RWPE2 (cell line): ENCODE measurements around the gene PRDM5.
A peak's percentile ranks its signal among the peaks of the same experiment; 100 is the strongest.

Experiments
- ATAC-seq: fragments of 200-7000 bp; cut with Tn5 transposase; 3 replicates; pipeline ENCODE4 v1.9.1; 2021; ENCODE audit warnings: low read depth
- DNase-seq: peaks from one replicate; pipeline ENCODE4 v3.0.0-alpha.2; 2020; ENCODE audit warnings: low spot score
- H3K27ac ChIP-seq: fragments of 450-650 bp; 2 replicates; pipeline ENCODE4 v1.5.1; 2017; ENCODE audit warnings: mild to moderate bottlenecking; ENCODE audit not compliant: poor library complexity, severe bottlenecking
- H3K27me3 ChIP-seq: fragments of 250-450 bp; sonication (Bioruptor Pico); 2 replicates; pipeline ENCODE4 v1.5.1; 2021; ENCODE audit warnings: mild to moderate bottlenecking, moderate library complexity; ENCODE audit not compliant: insufficient read depth, poor library complexity, severe bottlenecking
- H3K36me3 ChIP-seq: fragments of 250-450 bp; sonication (Bioruptor Pico); 2 replicates; pipeline ENCODE4 v1.5.1; 2020; ENCODE audit warnings: low read depth, mild to moderate bottlenecking, moderate library complexity
- H3K4me1 ChIP-seq: fragments of 250-450 bp; sonication (Bioruptor Pico); 2 replicates; pipeline ENCODE4 v1.5.1; 2021; ENCODE audit warnings: mild to moderate bottlenecking, moderate library complexity; ENCODE audit not compliant: insufficient read depth, poor library complexity, severe bottlenecking
- H3K4me3 ChIP-seq: fragments of 250-450 bp; sonication (Bioruptor Pico); 2 replicates; pipeline ENCODE4 v1.5.1; 2021; ENCODE audit warnings: mild to moderate bottlenecking, moderate library complexity; ENCODE audit not compliant: severe bottlenecking
- H3K9me3 ChIP-seq: fragments of 250-450 bp; sonication (Bioruptor Pico); 2 replicates; pipeline ENCODE4 v1.5.1; 2021; ENCODE audit warnings: mild to moderate bottlenecking, moderate library complexity; ENCODE audit not compliant: severe bottlenecking
- TF ChIP-seq, protein P1 (sequence below): fragments of 450-650 bp; IDR thresholded peaks from one replicate; pipeline ENCODE4 v1.5.1; 2017; ENCODE audit warnings: mild to moderate bottlenecking, moderate library complexity; ENCODE audit not compliant: poor library complexity, severe bottlenecking

The PRDM5 gene

GRCh38 chr4:120814886-120815285 is 107.6 kb downstream of the PRDM5 start:
- ATAC-seq, result no peak
- H3K9me3 ChIP-seq, result no peaks in the 10 kb centered on the region
- H3K4me3 ChIP-seq, result no peak overlapping the region
- no peaks in the 10 kb centered on the region for H3K36me3 ChIP-seq
- no peaks in the 10 kb centered on the region for H3K4me1 ChIP-seq
- no peak for DNase-seq
- H3K27ac ChIP-seq, result no peak overlapping the region
- TF ChIP-seq, protein P1, sequence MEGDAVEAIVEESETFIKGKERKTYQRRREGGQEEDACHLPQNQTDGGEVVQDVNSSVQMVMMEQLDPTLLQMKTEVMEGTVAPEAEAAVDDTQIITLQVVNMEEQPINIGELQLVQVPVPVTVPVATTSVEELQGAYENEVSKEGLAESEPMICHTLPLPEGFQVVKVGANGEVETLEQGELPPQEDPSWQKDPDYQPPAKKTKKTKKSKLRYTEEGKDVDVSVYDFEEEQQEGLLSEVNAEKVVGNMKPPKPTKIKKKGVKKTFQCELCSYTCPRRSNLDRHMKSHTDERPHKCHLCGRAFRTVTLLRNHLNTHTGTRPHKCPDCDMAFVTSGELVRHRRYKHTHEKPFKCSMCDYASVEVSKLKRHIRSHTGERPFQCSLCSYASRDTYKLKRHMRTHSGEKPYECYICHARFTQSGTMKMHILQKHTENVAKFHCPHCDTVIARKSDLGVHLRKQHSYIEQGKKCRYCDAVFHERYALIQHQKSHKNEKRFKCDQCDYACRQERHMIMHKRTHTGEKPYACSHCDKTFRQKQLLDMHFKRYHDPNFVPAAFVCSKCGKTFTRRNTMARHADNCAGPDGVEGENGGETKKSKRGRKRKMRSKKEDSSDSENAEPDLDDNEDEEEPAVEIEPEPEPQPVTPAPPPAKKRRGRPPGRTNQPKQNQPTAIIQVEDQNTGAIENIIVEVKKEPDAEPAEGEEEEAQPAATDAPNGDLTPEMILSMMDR, result no peak
- no peaks in the 10 kb centered on the region for H3K27me3 ChIP-seq

GRCh38 chr4:120812216-120812615 is 110.3 kb downstream of the PRDM5 start:
- Histone ChIP-seq H3K4me3 (no peak overlapping the region), H3K27me3 (no peaks in the 10 kb centered on the region), H3K36me3 (no peaks in the 10 kb centered on the region), H3K4me1 (no peaks in the 10 kb centered on the region), H3K27ac (no peak overlapping the region), H3K9me3 (no peaks in the 10 kb centered on the region)
- ATAC-seq (no peak), DNase-seq (no peak)
- TF ChIP-seq, protein P1, result no peak

DNA sequence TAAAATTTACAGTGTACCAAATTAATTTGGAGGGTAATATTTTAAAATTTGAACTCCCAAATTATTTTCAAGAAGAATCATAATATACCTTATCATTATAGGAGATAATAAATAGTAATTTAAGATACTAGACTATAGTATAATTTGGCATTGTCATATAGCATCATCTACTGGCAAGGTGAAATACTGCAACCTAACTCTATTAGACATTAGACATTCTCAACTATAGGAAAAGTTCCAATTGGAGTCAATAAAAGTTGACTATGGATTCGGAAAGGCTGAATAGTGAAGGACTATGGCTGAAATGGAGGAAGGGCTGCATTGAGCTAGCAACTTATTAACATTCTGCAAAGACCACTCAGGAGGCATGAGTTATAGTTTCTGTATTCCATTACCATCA is 113.0 kb downstream of the PRDM5 start:
- Histone ChIP-seq H3K4me1 (no peaks in the 10 kb centered on the region), H3K4me3 (no peak overlapping the region), H3K9me3 (no peaks in the 10 kb centered on the region), H3K27ac (no peak overlapping the region), H3K36me3 (no peaks in the 10 kb centered on the region), H3K27me3 (no peaks in the 10 kb centered on the region)
- DNase-seq, result no peak
- TF ChIP-seq, protein P1, result peak; percentile 30
- ATAC-seq, result no peak

DNA sequence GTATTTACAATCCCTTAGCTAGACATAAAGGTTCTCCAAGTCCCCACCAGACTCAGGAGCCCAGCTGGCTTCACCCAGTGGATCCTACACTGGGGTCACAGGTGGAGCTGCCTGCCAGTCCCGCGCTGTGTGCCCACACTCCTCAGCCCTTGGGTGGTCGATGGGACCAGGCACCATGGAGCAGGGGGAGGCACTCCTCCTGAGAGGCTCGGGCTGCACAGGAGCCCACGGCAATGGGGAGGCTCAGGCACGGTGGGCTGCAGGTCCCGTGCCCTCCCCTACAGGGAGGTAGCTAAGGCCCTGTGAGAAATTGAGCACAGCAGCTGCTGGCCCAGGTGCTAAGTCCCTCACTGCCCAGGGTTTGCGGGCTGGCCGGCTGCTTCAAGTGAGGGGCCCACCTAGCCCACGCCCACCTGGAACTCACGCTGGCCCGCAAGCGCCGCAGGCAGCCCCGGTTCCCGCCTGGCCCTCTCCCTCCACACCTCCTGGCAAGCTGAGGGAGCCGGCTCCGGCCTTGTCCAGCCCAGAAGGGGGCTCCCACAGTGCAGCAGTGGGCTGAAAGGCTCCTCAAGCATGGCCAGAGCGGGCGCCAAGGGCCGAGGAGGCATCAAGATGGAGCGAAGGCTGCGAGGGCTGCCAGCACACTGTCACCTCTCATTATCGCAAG is 113.9 kb downstream of the PRDM5 start:
- TF ChIP-seq, protein P1, result no peak
- H3K27ac ChIP-seq, result no peak overlapping the region
- ATAC-seq (no peak), DNase-seq (no peak)
- H3K27me3 ChIP-seq, result no peaks in the 10 kb centered on the region
- H3K4me1 ChIP-seq, result no peaks in the 10 kb centered on the region
- H3K36me3 ChIP-seq, result no peaks in the 10 kb centered on the region
- no peaks in the 10 kb centered on the region for H3K9me3 ChIP-seq
- H3K4me3 ChIP-seq, result no peak overlapping the region

DNA sequence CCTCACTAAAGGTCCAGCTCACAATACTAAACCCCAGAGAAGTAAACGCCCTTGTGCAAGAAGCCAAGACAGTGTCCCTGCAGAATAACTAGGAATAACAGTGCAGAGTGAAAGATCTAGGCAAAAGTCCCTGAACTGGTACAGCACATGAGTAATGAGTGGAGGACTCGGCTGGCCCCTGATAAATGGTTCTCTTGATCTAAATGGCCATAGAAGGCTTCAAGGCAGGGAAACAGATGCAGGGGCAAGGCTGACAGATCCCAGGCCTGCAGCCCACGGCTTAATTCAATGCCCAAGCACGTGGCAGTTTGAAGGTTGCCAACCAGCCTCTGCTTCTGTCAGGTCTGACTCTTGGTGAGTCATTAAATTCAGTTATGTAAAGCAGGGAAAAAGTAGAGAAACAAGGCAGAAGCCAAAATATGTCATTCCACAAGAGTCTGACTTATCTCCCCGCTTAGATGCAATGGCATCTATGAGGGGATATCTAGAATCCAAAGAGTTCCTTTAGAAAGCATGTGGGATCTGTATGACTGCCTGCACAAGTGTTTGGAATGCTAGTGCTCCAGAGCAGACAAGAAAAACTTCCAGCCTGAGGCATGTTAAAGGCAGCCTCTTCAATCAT is 121.3 kb downstream of the PRDM5 start:
- 0 out of 3 replicates have a peak, but pooled peaks have one; percentile 29 for ATAC-seq
- no peak overlapping the region for H3K4me3 ChIP-seq
- TF ChIP-seq, protein P1, result no peak

More for the DNA sequence above, 121.3 kb downstream of the PRDM5 start:
- H3K4me1 ChIP-seq, result no peaks in the 10 kb centered on the region
- no peaks in the 10 kb centered on the region for H3K9me3 ChIP-seq
- no peaks in the 10 kb centered on the region for H3K27me3 ChIP-seq
- no peak overlapping the region for H3K27ac ChIP-seq
- no peak for DNase-seq
- H3K36me3 ChIP-seq, result no peaks in the 10 kb centered on the region
